DOHH2 (cell line): ENCODE data around the gene SPPL2B.

Experiments used
- H3F3A ChIP-seq: fragments of 200-600 bp; sonication (generic), shearing (Covaris generic); 2 replicates; pipeline ENCODE4 v1.6.0; 2016; ENCODE audit warnings: antibody characterized with exemption, mild to moderate bottlenecking; ENCODE audit not compliant: control insufficient read depth, insufficient read depth
- H3K27ac ChIP-seq: fragments of 200-600 bp; sonication (generic); 2 replicates; pipeline ENCODE4 v1.5.1; 2014; ENCODE audit warnings: low read depth, mild to moderate bottlenecking, low read length, moderate library complexity
- H3K27me3 ChIP-seq: fragments of 200-600 bp; sonication (generic); 2 replicates; pipeline ENCODE4 v1.6.1; 2014; ENCODE audit warnings: mild to moderate bottlenecking, low read length, mixed read lengths; ENCODE audit not compliant: control insufficient read depth
- H3K36me3 ChIP-seq: fragments of 200-600 bp; sonication (generic); 2 replicates; pipeline ENCODE4 v1.6.1; 2014; ENCODE audit warnings: mild to moderate bottlenecking, low read length, moderate library complexity, mixed read lengths; ENCODE audit not compliant: control insufficient read depth
- H3K4me1 ChIP-seq: fragments of 200-600 bp; sonication (generic); 2 replicates; pipeline ENCODE4 v1.6.1; 2014; ENCODE audit warnings: mild to moderate bottlenecking, low read length, mixed read lengths; ENCODE audit not compliant: control insufficient read depth
- H3K4me2 ChIP-seq: fragments of 200-600 bp; sonication (generic); 2 replicates; pipeline ENCODE4 v1.6.0; 2014; ENCODE audit warnings: mild to moderate bottlenecking, low read length, moderate library complexity
- H3K4me3 ChIP-seq: fragments of 200-600 bp; sonication (generic); 2 replicates; pipeline ENCODE4 v1.5.1; 2014; ENCODE audit warnings: mild to moderate bottlenecking, low read length, mixed read lengths
- H3K79me2 ChIP-seq: fragments of 200-600 bp; sonication (generic); 2 replicates; pipeline ENCODE4 v1.6.1; 2014; ENCODE audit warnings: mild to moderate bottlenecking, low read length, mixed read lengths; ENCODE audit not compliant: control insufficient read depth
- H3K9me2 ChIP-seq: fragments of 200-600 bp; sonication (generic); replicated peaks from 2 replicates; pipeline ENCODE4 v1.6.1; 2014; ENCODE audit warnings: mild to moderate bottlenecking, low read length, mixed read lengths; ENCODE audit not compliant: control insufficient read depth
- H3K9me3 ChIP-seq: fragments of 200-600 bp; sonication (generic); 2 replicates; pipeline ENCODE4 v1.6.1; 2014; ENCODE audit warnings: antibody characterized with exemption, low read length, mixed read lengths; ENCODE audit not compliant: control insufficient read depth, insufficient read depth
- H4K20me1 ChIP-seq: fragments of 200-600 bp; sonication (generic); 2 replicates; pipeline ENCODE4 v1.6.0; 2014; ENCODE audit warnings: low read depth, mild to moderate bottlenecking, antibody characterized with exemption, low read length, moderate library complexity; ENCODE audit not compliant: control insufficient read depth, insufficient read depth
- EZH2phosphoT487 ChIP-seq: fragments of 200-600 bp; sonication (generic); IDR thresholded peaks from 2 replicates; pipeline ENCODE4 v1.6.1; 2017; ENCODE audit warnings: borderline replicate concordance, mild to moderate bottlenecking, antibody characterized with exemption, low read length, moderate library complexity, mixed read lengths
- TF ChIP-seq, protein P1 (sequence below): fragments of 200-600 bp; sonication (generic); IDR thresholded peaks from one replicate; pipeline ENCODE4 v1.5.1; 2014; ENCODE audit warnings: antibody characterized with exemption, mild to moderate bottlenecking, low read depth, low read length; ENCODE audit not compliant: poor library complexity, severe bottlenecking

The SPPL2B gene

GRCh38 chr19:2358548-2359173 lies 30.2 kb downstream of the SPPL2B start:
- no peaks in the 10 kb centered on the region for H4K20me1 ChIP-seq
- no peaks in the 10 kb centered on the region for H3K9me2 ChIP-seq
- H3K36me3 ChIP-seq, result peaks cover 4% of the 10 kb centered on the region; the same call in 1 of the 2 replicates
- TF ChIP-seq EZH2phosphoT487, result no peak
- TF ChIP-seq, protein P1, sequence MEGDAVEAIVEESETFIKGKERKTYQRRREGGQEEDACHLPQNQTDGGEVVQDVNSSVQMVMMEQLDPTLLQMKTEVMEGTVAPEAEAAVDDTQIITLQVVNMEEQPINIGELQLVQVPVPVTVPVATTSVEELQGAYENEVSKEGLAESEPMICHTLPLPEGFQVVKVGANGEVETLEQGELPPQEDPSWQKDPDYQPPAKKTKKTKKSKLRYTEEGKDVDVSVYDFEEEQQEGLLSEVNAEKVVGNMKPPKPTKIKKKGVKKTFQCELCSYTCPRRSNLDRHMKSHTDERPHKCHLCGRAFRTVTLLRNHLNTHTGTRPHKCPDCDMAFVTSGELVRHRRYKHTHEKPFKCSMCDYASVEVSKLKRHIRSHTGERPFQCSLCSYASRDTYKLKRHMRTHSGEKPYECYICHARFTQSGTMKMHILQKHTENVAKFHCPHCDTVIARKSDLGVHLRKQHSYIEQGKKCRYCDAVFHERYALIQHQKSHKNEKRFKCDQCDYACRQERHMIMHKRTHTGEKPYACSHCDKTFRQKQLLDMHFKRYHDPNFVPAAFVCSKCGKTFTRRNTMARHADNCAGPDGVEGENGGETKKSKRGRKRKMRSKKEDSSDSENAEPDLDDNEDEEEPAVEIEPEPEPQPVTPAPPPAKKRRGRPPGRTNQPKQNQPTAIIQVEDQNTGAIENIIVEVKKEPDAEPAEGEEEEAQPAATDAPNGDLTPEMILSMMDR, result no peak
- no peaks in the 10 kb centered on the region for H3K4me1 ChIP-seq
- no peaks in the 10 kb centered on the region for H3K79me2 ChIP-seq
- no peaks in the 10 kb centered on the region for H3F3A ChIP-seq
- H3K9me3 ChIP-seq, result peaks cover 9% of the 10 kb centered on the region; the same call in 1 of the 2 replicates
- no peak overlapping the region for H3K4me2 ChIP-seq
- H3K4me3 ChIP-seq, result no peak overlapping the region
- no peak overlapping the region for H3K27ac ChIP-seq
- H3K27me3 ChIP-seq, result 0 out of 2 replicates have a peak, but pooled peaks cover 3% of the 10 kb centered on the region

DNA sequence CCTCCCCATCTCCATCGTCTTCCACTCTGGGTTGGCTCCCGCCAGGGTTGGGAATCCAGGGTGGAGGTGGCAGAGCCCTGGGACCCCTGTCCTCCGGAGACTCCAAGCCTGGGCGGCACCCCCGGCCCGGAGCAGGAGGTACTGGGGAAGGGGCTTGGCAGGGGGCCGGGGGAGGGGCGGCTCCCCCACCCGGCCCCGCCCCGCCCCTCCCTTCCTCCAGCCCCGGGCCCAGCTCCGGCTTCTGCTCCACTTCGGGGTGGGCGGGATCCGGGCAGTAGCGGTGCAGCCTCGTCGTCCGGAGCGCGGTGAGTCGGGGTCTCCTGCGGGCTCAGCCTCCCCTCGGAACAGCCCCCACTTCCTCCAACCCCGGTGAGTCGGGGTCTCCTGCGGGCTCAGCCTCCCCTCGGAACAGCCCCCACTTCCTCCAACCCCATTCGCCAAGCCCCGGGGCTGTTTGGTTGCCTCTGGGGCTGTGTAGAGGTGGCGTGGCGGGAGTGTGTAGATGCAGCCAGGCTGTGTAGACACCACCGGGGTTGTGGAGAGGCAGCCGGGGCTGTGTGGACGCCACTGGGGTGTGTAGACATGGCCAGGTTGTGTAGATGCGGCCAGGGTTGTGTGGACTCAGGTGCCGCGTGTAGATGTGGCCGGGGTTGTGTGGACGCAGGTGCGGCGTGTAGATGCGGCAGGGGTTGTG lies 31.7 kb downstream of the SPPL2B start, which contains the start of gene TMPRSS9:
TSS of gene TMPRSS9 (plus strand) at position 274 of the 694 bp plus-strand sequence. CDS start 29,521 bp downstream, outside the sequence.
- H3K27ac ChIP-seq, result no peak within 1 kb of the TSS
- H3K4me3 ChIP-seq, result no peak within 1 kb of the TSS

DNA sequence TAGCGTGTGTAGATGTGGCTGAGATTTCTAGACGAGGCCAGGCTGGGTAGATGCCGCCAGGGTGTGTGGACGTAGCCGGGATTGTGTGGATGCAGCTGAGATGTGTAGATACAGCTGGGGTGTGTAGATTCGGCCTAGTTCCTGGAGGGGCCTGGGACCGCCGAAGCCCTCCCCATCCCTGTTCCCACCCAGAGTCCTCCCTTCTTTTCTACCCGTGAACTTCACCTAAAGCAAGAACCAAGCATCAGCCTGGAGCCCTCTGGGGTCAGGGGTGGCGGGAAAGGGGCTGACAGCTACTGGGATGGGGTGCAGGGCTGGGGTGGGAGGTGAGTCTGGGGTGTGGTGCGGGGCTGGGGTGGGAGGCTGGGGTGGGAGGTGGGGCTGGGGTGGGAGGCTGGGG lies 32.3 kb downstream of the SPPL2B start:
- H3K4me1 ChIP-seq, result peaks cover 8% of the 10 kb centered on the region
- no peak for TF ChIP-seq EZH2phosphoT487
- TF ChIP-seq, protein P1, result no peak

More for the DNA sequence above, 31.7 kb downstream of the SPPL2B start, which contains the start of gene TMPRSS9:
- Histone ChIP-seq H3K79me2 (no peaks in the 10 kb centered on the region), H3K9me2 (no peaks in the 10 kb centered on the region), H3K27me3 (peaks cover 5% of the 10 kb centered on the region; the same call in 1 of the 2 replicates), H3K36me3 (no peaks in the 10 kb centered on the region), H4K20me1 (no peaks in the 10 kb centered on the region), H3F3A (peaks cover 3% of the 10 kb centered on the region), H3K9me3 (peaks cover 9% of the 10 kb centered on the region; the same call in 1 of the 2 replicates), H3K4me2 (no peak within 1 kb of the TSS), H3K4me1 (peaks cover 3% of the 10 kb centered on the region)
- TF ChIP-seq EZH2phosphoT487, result no peak
- TF ChIP-seq, protein P1, result no peak

More for the DNA sequence above, 32.3 kb downstream of the SPPL2B start:
- no peak overlapping the region for H3K4me3 ChIP-seq
- no peaks in the 10 kb centered on the region for H3K9me2 ChIP-seq
- peaks cover 8% of the 10 kb centered on the region; the same call in 1 of the 2 replicates for H3K27me3 ChIP-seq
- no peak overlapping the region for H3K27ac ChIP-seq
- H3K9me3 ChIP-seq, result peaks cover 9% of the 10 kb centered on the region; the same call in 1 of the 2 replicates
- H3K4me2 ChIP-seq, result no peak overlapping the region
- no peaks in the 10 kb centered on the region for H4K20me1 ChIP-seq
- peaks cover 3% of the 10 kb centered on the region for H3F3A ChIP-seq
- no peaks in the 10 kb centered on the region for H3K36me3 ChIP-seq
- H3K79me2 ChIP-seq, result no peaks in the 10 kb centered on the region
